Stimulated activated naive CD8-positive, alpha-beta T cell treated with anti-CD3 and anti-CD28 coated beads, Interleukin-15, Interleukin-2, amounts not matched to agents 100 U/mL and 50 U/mL, for 24 hours (primary cell): ENCODE data around the gene ABHD4.
"Not testable (repeated sequence)": the region's sequence is repeated elsewhere in the genome, so short reads cannot be mapped to it uniquely, and the experiment has no call there.

Experiments used
- ATAC-seq: fragments of 150-1000 bp; cut with Tn5 transposase; one replicate; pipeline ENCODE4 v1.10.0; 2021
- DNase-seq: peaks from one replicate; pipeline ENCODE4 v3.0.0; 2021

ABHD4 gene

GRCh38 chr14:22627506-22628263 lies 29.6 kb downstream of the ABHD4 start:
- DNase-seq, result no peak
- no peak for ATAC-seq

GRCh38 chr14:22629361-22629760 lies 31.3 kb downstream of the ABHD4 start:
- DNase-seq (no peak), ATAC-seq (no peak)

DNA sequence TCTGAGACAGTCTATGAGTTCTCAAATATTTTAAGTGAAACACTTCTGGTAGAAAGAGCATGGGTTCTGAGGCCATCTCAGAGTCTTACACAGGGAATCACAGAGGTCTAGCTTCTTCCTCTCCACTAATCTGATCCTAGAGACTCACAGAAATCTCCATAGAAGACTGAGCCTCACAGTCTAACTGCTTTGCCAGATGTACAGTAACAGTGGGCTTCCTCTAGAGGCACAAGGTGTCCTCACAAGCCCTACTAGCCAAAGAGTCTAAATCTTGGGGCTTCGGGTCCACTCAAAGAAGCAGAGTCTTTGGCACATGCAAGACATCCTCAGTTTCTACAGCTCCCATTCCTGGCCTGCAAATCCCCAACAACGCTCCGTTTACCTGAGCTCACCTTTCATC lies 32.0 kb downstream of the ABHD4 start:
- no peak for DNase-seq
- no peak for ATAC-seq

GRCh38 chr14:22630486-22630885 lies 32.4 kb downstream of the ABHD4 start:
- no peak for DNase-seq

DNA sequence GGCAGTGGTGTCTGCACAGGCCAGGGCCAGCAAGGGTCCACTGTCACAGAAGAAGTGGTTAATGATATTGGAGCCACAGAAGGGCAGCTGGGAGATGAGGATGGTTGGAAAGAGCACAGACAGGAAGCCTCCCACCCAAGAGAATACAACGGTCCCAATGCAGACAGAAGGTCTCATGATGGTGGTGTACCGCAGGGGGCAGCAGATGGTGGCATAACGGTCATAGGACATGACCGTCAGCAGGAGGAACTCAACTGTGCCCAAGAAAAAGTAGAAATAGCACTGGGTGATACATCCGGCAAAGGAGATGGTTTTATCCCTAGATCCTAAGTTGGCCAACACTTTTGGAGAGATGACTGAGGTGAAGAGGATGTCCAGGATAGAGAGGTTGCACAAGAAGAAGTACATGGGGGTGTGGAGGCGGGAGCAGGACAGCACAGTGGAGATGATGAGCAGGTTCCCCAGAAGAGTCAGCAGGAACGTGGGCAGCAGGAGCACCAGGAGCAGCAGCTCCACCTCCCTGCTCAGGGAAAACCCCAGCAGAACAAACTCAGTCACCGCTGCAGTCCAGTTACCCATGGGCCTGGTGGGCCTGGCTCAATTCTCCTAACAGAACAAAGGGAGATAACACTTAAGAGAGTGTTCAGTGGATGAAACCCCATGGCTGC lies 36.3 kb downstream of the ABHD4 start:
- no peak for DNase-seq
- ATAC-seq, result no peak

More at GRCh38 chr14:22630486-22630885, 32.4 kb downstream of the ABHD4 start:
- ATAC-seq, result no peak

DNA sequence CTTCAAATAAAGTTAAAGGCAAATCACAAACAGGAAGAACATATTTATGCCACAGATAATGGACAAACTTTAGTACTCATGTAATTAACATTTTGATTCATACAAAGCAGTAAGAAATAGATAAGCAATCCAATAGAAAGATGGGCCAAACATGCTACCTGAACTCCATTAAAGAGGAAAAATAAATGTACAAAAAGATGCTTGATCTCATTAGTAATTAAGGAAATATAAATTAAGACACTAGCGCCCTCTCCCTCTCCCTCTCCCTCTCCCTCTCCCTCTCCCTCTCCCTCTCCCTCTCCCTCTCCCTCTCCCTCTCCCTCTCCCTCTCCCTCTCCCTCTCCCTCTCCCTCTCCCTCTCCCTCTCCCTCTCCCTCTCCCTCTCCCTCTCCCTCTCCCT lies 37.9 kb downstream of the ABHD4 start:
- ATAC-seq, DNase-seq: not testable (repeated sequence)

DNA sequence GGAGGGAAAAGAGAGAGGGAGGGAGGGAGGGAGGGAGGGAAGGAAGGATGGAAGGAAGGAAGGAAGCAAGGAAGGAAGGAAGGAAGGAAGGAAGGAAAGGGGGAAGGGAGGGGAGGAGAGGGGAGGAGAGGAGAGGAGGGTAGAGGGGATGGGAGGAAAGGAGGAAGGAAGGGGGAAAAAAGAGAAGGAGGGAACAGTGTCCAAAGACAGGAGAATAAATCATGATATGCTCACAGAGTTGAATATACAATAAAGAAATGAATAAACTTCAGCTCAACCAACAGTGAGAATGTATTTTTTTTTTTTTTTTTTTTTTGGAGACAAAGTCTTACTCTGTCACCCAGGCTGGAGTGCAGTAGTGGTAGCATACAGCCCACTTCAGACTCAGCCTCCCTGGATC lies 42.1 kb downstream of the ABHD4 start:
- ATAC-seq (no peak), DNase-seq (no peak)

GRCh38 chr14:22641846-22642245 lies 43.7 kb downstream of the ABHD4 start:
- DNase-seq, result no peak

GRCh38 chr14:22644305-22644635 lies 46.2 kb downstream of the ABHD4 start, which contains the start of gene OR6J1:
Gene OR6J1, minus strand, starts transcription at chr14:22644352. Its CDS starts 9,541 bp downstream, at chr14:22634811.
- ATAC-seq, result no peak

More at GRCh38 chr14:22641846-22642245, 43.7 kb downstream of the ABHD4 start:
- ATAC-seq, result no peak

DNA sequence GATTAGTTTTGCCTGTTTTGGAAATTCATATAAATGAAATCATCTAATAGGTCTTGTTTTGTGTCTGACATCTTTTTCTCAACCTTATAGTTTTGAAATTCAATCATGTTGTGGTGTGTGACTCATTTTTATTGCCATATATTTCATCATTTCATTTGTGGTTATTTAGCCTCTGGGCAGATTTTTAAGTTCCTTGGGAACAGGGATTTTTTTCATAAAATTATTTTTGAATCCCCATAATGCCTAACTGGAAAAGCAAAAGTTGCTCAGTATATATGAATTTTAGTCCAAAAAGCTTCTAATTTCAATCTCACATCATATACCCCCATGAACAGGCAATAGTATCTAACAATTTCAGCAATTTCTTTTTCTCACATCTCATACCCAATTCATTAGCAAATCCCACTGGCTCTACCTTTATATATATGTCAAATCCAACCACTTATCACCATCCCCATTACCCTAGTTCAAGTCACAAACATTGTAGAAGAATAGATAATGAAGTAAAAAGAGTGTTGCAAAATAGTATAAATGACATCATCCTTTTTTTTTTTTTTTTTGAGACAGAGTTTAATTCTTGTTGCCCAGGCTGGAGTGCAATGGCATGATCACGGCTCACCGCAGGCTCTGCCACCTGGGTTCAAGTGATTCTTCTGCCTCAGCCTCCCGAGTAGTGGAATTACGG lies 48.6 kb downstream of the ABHD4 start:
- DNase-seq (no peak), ATAC-seq (no peak)

More at GRCh38 chr14:22644305-22644635, 46.2 kb downstream of the ABHD4 start, which contains the start of gene OR6J1:
- no peak for DNase-seq

DNA sequence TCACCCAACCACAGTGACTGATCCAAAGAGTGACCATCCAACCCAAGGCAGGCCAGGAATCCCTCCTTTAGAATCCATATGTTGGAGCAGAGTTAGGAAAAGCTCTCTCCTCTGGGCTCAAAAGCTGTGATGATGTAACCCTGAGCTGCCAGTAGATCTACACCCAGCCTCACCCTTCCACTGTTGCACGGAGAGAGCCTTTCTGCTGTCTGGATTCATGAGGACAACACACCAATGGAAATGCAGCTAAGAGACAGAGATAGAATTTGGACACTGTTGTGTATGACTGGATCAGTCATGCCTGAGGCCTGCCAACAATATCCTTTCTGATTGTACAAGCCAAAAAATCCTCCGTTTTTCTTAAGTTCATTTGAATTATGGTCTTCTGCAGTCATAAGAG lies 50.4 kb downstream of the ABHD4 start:
- ATAC-seq, result no peak
- no peak for DNase-seq

DNA sequence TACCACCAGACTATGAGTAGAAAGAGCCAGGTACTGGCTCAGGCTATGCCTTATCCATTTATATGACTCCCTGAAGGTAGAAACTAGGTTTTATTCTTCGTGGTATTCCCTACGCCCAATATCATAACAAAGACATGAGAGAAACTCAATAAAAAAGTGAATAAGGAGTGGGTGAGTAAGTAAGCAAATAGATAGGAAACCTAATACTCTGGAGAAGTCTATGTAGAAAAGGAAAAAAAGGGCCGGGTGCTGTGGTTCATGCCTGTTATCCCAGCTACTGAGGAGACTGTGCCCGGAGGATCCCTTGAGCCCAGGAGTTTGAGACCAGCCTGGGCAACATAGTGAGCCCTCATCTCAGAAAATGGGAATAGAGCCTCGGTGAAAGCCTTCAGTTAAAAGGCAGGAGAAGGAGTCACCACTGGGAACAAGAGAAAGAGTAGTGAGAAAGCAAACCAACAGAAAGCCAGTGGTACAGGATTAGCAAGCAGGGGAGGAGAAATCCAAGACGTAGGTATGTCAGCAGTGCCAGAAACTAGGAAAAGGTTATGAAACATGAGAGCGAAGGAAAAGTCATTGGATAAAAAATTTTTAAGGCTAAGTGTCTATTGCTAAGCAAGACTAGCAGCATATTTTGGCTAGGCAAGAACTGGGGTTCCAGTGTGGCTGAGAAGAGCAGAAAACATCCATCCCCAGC lies 52.1 kb downstream of the ABHD4 start:
- DNase-seq (no peak), ATAC-seq (no peak)

GRCh38 chr14:22650960-22651521 lies 52.9 kb downstream of the ABHD4 start:
- DNase-seq, result peak; percentile 14

DNA sequence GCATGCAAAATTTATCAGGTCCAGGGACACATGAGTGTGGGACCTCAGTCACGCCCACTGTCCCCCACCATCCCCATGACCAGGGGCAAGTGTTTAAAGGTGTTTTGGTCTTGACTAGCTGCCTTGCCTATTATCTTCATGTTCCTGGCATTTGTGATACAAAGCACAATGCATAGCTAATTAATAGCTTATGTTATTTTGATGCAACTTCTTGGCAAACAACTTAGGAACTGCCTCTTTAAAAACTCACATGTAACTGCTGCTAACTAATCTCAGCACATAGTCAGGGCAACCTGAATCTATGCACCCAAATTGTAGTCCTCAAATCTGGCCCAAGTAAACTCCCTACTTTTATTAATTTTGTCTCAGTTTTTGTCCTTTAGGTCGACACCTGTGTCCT lies 53.5 kb downstream of the ABHD4 start:
- no peak for DNase-seq
- no peak for ATAC-seq

More at GRCh38 chr14:22650960-22651521, 52.9 kb downstream of the ABHD4 start:
- ATAC-seq, result peak; percentile 57

DNA sequence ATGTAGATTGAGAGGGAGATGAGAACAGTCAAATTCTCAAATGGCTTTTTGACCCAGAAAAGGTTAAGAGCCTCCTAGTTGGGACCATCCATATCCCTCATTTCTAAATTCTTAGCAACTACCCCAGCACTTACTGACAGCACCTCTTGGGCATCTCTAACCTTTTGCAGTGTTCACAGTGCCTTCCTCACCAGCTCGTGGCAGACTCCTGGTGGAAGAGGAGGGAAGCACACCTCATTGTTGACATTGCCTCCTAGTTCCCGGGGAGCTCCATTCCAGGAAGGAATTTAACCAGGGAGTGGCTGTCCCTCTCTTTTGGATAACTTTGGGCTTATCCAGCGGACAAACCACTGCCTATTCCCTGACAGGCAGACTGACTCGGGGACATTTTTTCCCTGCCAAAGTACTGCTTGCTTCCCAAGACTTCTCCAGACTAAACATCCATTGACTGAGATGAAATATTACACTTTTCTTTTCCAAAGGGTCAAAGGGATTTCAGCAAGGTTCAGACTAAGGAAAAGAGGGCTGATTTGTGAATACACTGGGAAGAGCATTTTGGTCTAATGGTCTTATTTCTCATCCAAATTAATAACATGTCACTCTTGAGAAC lies 55.0 kb downstream of the ABHD4 start:
- peak; percentile 72 for ATAC-seq
- DNase-seq, result peak; percentile 60

DNA sequence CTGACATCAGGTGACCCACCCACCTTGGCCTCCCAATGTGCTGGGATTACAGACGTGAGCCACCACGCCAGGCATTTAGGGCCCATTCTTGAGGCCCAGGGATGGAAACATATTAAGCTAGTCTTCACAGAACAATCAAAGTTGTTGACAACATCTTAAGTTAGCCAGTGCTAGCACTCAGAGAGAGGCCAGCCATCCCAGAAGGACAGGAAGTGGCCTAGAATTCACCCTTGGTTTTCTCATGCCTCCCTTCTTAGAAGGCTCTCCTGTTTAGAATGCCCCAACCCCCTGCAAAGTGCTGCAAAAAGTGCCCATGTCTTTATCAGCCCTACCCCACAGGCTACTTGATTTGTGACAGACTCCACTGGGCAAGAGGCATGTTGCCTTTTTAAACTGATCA lies 58.1 kb downstream of the ABHD4 start:
- DNase-seq (no peak), ATAC-seq (no peak)

GRCh38 chr14:22656945-22657731 lies 59.0 kb downstream of the ABHD4 start:
- ATAC-seq, result no peak

GRCh38 chr14:22657861-22658260 lies 59.8 kb downstream of the ABHD4 start:
- ATAC-seq (no peak), DNase-seq (no peak)

More at GRCh38 chr14:22656945-22657731, 59.0 kb downstream of the ABHD4 start:
- no peak for DNase-seq

GRCh38 chr14:22658946-22659345 lies 60.8 kb downstream of the ABHD4 start:
- ATAC-seq (no peak), DNase-seq (no peak)

GRCh38 chr14:22660654-22661053 lies 62.6 kb downstream of the ABHD4 start:
- no peak for DNase-seq
- no peak for ATAC-seq
